ENCODE results near the gene DALRD3.

- no peak for TF ChIP-seq CTCF (IDR thresholded peaks at IDR 0.05)
- TF ChIP-seq POLR2AphosphoS5 (IDR thresholded peaks at IDR 0.05; ENCODE audit: low read depth, low read length) = no peak
- TF ChIP-seq FOXM1 (IDR thresholded peaks at IDR 0.05; ENCODE audit: low read depth) = no peak
- TF ChIP-seq EP300 (IDR thresholded peaks at IDR 0.05; ENCODE audit: borderline replicate concordance in 1 of 2, low read depth in 1 of 2, low read length in 1 of 2) = no peak
- no peak for TF ChIP-seq MAX (IDR thresholded peaks at IDR 0.05; ENCODE audit: low read depth)
- TF ChIP-seq SIN3A (IDR thresholded peaks at IDR 0.05; ENCODE audit: borderline replicate concordance, low read depth, low read length) = no peak
- no peak for TF ChIP-seq RFX5 (IDR thresholded peaks at IDR 0.05; ENCODE audit: low read length)
- TF ChIP-seq MXI1 (IDR thresholded peaks at IDR 0.05; ENCODE audit: low read depth, low read length) = no peak
- TF ChIP-seq TAF1 (IDR thresholded peaks at IDR 0.05; ENCODE audit: borderline replicate concordance, low read depth, low read length) = no peak
- no peak for TF ChIP-seq EZH2phosphoT487 (IDR thresholded peaks at IDR 0.05; ENCODE audit: borderline replicate concordance, low read depth)
- no peak for TF ChIP-seq REST (IDR thresholded peaks at IDR 0.05; ENCODE audit: low read depth, low read length)
- TF ChIP-seq USF1 (IDR thresholded peaks at IDR 0.05; ENCODE audit: borderline replicate concordance, low read depth) = no peak
- TF ChIP-seq JUND (IDR thresholded peaks at IDR 0.05) = no peak
- no peak for TF ChIP-seq TEAD4 (IDR thresholded peaks at IDR 0.05; ENCODE audit: borderline replicate concordance, insufficient read depth)
Observed at GRCh38 chr3:48983096-48983495, 35.3 kb downstream of the DALRD3 start.

Data from SK-N-SH (cell line).